SKM-1 treated with dmso at 0.1 percent for 144 hours (cell line): ENCODE data around the gene FGF13.

Experiments used
- DNase-seq: peaks from one replicate; lab custom pipeline; 2025; ENCODE audit not compliant: unreplicated experiment; lab: John Stamatoyannopoulos, UW

FGF13 gene

GRCh38 chrX:138664466-138664865, 47.1 kb downstream of the FGF13 start:
- DNase-seq, result no peak

DNA sequence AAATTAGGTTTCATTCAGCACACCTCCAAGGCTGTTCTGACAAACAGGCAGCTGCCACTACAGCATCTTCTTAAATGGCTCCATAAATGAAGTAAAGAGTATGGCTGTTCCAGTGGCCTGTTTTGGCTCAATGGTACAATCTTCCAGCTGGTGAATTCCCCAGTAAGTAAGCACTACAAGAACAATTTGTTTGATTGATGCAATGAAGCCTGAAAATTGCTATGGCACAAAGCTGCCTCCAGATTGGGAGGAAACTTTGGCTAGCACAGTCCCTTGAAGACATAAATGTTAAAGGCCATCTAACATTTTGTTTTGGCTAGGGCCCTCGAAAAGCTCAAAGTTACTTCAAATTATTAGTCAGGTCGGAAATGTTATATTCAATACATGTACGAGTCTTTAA, 47.5 kb downstream of the FGF13 start:
- DNase-seq, result no peak

- no peak for DNase-seq
These were observed 60.0 kb downstream of the FGF13 start for GRCh38 chrX:138651494-138651893.

DNA sequence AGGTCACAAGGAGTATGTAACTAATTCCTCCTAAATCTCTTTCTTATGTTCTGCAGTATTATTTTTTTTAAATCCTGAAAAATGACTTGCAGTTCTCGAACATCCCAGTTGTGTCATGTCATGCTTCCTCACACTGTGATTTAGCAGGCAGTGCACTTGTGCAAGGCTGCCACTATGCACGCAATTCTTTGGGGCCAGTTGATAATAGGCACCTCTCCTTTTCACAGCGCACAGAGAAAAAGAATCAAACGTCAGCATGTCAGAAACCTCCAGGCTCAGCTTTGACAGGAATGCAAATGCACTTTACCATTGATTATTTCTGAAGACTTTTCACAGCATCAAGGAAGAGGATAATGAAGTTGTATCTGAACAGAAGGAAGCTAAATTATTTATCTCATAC, 62.9 kb downstream of the FGF13 start:
- DNase-seq, result no peak

GRCh38 chrX:138638996-138639395, 72.5 kb downstream of the FGF13 start:
- DNase-seq, result no peak
